Upper lobe of right lung (tissue), 1 donor: ENCODE results near the gene AKAP7. TPM values are rescaled to one million over a fixed set of nuclear protein-coding genes. Genes with fewer than 3 reads are reported as not detected.
"Not testable (repeated sequence)": the region's sequence is repeated elsewhere in the genome, so short reads cannot be mapped to it uniquely, and the experiment has no call there.

Source experiments
- ATAC-seq: fragments of 200-7000 bp; cut with Tn5 transposase; one replicate; pipeline ENCODE4 v1.9.1; 2020; ENCODE audit warnings: mild to moderate bottlenecking, moderate library complexity
- DNase-seq: peaks from one replicate; pipeline ENCODE4 v3.0.0-alpha.2; 2020
- H3K27ac ChIP-seq: fragments of 200-600 bp; one replicate; pipeline ENCODE4 v1.8.0; 2022
- H3K27me3 ChIP-seq: fragments of 200-600 bp; one replicate; pipeline ENCODE4 v1.8.0; 2022; ENCODE audit warnings: mild to moderate bottlenecking
- H3K36me3 ChIP-seq: fragments of 200-600 bp; one replicate; pipeline ENCODE4 v1.8.0; 2022
- H3K4me1 ChIP-seq: fragments of 200-600 bp; one replicate; pipeline ENCODE4 v1.8.0; 2022
- H3K4me3 ChIP-seq: fragments of 200-600 bp; one replicate; pipeline ENCODE4 v1.8.0; 2022; ENCODE audit warnings: mild to moderate bottlenecking
- H3K9me3 ChIP-seq: fragments of 200-600 bp; one replicate; pipeline ENCODE4 v1.8.0; 2022
- intact Hi-C: fragments of 100-400 bp; cut with DNase I; formaldehyde crosslinking; loops from one replicate; pipeline ENCODE4 v1.11.0; 2022
- total RNA-seq: library from RNA; stranded (reverse); fragmentation: NEBNext Ultra II Directional; extraction: Animal tissue kit (Norgen Biotek cat#: 25700); gene quantifications from one replicate; pipeline ENCODE4 v1.2.1, GENCODE V29; 2021
- TF ChIP-seq, protein P1 (sequence below): fragments of 200-600 bp; IDR thresholded peaks from one replicate; pipeline ENCODE4 v1.8.0; 2022; ENCODE audit warnings: antibody characterized with exemption
- donor health status: DM: no; HTN: yes; CAD: no; lungs with severe emphysema.

The AKAP7 gene
- total RNA-seq, 1 donor from 2014 or later = 11.1 TPM

DNA sequence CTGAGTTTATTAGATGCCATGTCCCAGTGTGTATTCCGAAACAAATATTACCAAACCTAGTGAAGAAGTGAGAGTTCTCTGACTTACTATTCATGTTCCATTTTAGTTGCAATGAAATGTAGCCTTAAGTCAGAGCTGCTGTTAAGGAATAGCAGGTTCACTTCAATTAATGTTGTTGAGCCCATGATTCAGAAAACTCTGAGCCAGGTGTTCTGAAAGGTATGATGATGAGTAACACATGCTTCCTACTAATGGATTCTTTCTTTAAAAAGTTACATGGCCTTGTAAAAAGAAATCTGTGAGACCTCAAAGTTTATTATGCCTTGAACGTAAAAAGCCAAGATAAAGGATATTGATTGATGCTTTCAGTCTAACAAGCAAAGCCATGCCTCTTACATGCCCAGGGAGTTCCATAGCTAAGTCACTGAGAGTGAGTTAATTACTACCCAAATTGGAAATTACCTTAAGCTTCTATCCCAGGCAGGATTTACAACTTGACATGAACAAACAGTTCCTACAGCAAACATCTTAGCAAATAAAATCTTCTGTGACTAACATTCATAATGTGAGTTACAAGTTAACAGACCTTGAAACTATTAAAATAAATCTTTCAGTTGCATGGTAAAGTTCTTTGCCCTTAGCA lies 122.9 kb downstream of the AKAP7 start:
- no peaks in the 10 kb centered on the region for H3K36me3 ChIP-seq
- ATAC-seq (no peak), DNase-seq (no peak)
- TF ChIP-seq, protein P1, sequence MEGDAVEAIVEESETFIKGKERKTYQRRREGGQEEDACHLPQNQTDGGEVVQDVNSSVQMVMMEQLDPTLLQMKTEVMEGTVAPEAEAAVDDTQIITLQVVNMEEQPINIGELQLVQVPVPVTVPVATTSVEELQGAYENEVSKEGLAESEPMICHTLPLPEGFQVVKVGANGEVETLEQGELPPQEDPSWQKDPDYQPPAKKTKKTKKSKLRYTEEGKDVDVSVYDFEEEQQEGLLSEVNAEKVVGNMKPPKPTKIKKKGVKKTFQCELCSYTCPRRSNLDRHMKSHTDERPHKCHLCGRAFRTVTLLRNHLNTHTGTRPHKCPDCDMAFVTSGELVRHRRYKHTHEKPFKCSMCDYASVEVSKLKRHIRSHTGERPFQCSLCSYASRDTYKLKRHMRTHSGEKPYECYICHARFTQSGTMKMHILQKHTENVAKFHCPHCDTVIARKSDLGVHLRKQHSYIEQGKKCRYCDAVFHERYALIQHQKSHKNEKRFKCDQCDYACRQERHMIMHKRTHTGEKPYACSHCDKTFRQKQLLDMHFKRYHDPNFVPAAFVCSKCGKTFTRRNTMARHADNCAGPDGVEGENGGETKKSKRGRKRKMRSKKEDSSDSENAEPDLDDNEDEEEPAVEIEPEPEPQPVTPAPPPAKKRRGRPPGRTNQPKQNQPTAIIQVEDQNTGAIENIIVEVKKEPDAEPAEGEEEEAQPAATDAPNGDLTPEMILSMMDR = no peak
- intact Hi-C loops = no loop called here
- no peaks in the 10 kb centered on the region for H3K27me3 ChIP-seq
- no peaks in the 10 kb centered on the region for H3K9me3 ChIP-seq
- peaks cover 4% of the 10 kb centered on the region for H3K4me1 ChIP-seq
- H3K27ac ChIP-seq = no peak overlapping the region
- H3K4me3 ChIP-seq = no peak overlapping the region

DNA sequence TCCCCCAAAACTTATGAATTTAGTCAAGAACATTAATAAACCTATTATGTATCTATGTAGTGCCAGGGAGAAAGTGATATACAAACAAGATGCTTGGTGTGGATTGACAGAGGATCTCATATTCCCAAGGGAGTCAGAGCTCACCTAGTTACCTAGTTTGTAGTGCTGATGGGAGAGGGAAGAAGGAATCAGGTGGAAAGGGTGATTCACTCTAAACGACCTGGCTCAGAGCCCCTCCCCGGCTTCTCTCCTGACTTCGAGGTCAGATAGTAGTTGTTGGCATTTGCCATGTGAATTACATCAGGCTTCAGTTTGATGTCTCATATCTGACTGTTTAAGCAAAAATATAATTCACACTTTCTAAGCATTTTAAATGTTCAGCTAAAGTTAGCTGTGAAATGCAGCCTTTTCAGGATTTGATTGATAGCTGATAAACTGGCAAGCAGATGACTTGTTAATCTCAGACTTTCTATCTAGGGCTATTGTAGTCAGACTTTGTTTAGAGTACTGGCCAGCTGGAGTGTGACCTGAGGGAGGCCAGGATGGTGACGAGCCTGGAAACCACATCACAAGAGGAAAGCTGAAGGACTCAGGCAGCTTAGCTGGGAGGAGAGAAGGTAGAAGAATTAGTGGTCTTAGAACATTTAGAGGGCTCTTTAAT lies 123.7 kb downstream of the AKAP7 start:
- Histone ChIP-seq H3K9me3 (no peaks in the 10 kb centered on the region), H3K27ac (no peak overlapping the region), H3K4me1 (peaks cover 4% of the 10 kb centered on the region), H3K36me3 (no peaks in the 10 kb centered on the region), H3K27me3 (no peaks in the 10 kb centered on the region), H3K4me3 (no peak overlapping the region)
- ATAC-seq (no peak), DNase-seq (no peak)
- TF ChIP-seq, protein P1 = no peak
- intact Hi-C loops = no loop called here

DNA sequence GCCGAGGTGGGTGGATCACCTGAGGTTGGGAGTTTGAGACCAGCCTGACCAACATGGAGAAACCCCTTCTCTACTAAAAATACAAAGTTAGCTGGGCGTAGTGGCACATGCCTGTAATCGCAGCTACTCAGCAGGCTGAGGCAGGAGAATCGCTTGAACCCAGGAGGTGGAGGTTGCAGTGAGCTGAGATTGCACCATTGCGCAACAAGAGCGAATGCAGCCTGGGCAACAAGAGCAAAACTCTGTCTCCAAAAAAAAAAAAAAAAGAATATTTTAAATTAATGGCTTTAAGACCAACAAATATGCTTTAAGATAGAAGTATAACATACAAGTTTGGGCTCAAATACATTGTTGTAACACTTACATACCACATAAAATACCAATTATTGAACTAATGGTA lies 125.7 kb downstream of the AKAP7 start:
- H3K27ac ChIP-seq, DNase-seq, H3K4me3 ChIP-seq, H3K36me3 ChIP-seq, H3K9me3 ChIP-seq, ATAC-seq, intact Hi-C loops, H3K27me3 ChIP-seq, H3K4me1 ChIP-seq: not testable (repeated sequence)

DNA sequence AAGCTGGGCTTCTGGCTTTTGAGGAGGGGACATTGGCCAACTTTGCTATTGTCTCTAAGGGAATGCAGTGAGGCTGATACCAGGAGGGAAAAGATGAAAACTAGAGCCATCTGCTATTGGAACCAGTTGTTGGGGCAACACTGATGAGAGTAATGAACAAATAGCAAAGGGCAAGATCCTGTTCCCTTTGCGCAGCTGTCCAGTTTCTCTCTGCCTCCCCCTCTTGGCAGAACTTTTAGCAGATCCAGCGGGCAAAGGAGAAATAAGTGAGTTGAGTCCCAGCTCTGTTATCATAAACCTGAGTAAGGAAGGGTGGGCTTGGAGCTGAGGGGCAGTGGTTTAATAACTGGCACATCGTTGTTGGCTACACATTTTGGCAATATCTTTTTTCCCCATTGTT lies 126.8 kb downstream of the AKAP7 start:
- intact Hi-C loops = no loop called here
- no peaks in the 10 kb centered on the region for H3K27me3 ChIP-seq
- peaks cover 4% of the 10 kb centered on the region for H3K4me1 ChIP-seq
- no peak overlapping the region for H3K4me3 ChIP-seq
- no peaks in the 10 kb centered on the region for H3K36me3 ChIP-seq
- DNase-seq (no peak), ATAC-seq (no peak)
- TF ChIP-seq, protein P1 = no peak
- H3K27ac ChIP-seq = no peak overlapping the region
- H3K9me3 ChIP-seq = no peaks in the 10 kb centered on the region

DNA sequence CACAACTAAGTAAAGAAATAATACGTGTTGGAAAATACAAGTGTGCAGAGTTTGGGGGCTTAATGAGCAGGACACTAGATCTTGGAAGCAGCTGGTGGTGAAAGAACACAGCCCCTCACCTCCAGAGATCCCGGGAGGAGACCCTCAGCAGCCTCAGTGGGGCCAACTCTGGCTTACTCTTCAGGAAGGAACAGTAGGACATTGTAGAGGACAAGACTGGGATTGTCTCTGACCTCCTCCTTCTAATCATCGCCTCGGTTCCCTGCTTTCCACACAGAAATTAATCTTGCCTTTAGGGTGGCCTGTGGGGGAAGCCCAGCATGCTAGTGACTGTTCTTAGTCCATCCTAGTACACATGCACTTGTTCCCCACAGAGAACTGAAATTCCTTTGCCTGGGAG lies 130.7 kb downstream of the AKAP7 start:
- Histone ChIP-seq H3K27ac (no peak overlapping the region), H3K4me1 (no peaks in the 10 kb centered on the region), H3K36me3 (no peaks in the 10 kb centered on the region), H3K9me3 (no peaks in the 10 kb centered on the region), H3K27me3 (no peaks in the 10 kb centered on the region), H3K4me3 (no peak overlapping the region)
- intact Hi-C loops = no loop called here
- TF ChIP-seq, protein P1 = no peak
- ATAC-seq = peak; percentile 21
- DNase-seq = no peak

DNA sequence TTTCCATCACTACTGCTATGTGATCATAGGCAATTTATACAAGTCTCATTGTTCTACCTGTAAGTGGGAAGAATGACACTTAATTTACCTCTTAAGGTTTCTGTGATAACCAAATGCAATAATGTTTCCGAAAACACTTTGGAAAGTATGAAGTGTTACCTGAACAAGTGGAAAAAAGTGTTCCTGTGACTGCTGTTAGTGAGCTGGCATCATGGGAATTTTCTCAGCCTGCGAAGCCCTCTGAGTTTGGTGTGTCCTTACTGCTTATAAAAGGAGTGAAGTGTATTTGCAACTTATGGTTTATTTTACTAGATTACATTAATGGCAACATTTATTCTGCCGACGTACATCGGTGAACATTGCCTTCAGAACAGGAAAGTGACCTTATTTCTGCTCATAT lies 133.0 kb downstream of the AKAP7 start:
- intact Hi-C loops = no loop called here
- no peak overlapping the region for H3K4me3 ChIP-seq
- no peaks in the 10 kb centered on the region for H3K36me3 ChIP-seq
- no peaks in the 10 kb centered on the region for H3K4me1 ChIP-seq
- DNase-seq (no peak), ATAC-seq (peak; percentile 69)
- H3K27me3 ChIP-seq = no peaks in the 10 kb centered on the region
- TF ChIP-seq, protein P1 = no peak
- H3K27ac ChIP-seq = no peak overlapping the region
- no peaks in the 10 kb centered on the region for H3K9me3 ChIP-seq
